ENCODE results near the gene VRK2.
"Not testable (repeated sequence)": the region's sequence is repeated elsewhere in the genome, so short reads cannot be mapped to it uniquely, and the experiment has no call there.

The VRK2 gene

GRCh38 chr2:58158481-58158880, 111.9 kb downstream of the VRK2 start:
- no peak for DNase-seq (ENCODE audit: low read depth)

- no peak for DNase-seq (ENCODE audit: low read depth)
These were observed 117.3 kb downstream of the VRK2 start for GRCh38 chr2:58163913-58164312.

GRCh38 chr2:58168130-58168529, 121.5 kb downstream of the VRK2 start:
- DNase-seq (ENCODE audit: low read depth) = not testable (repeated sequence)

- DNase-seq (ENCODE audit: low read depth) = not testable (repeated sequence)
These were observed 123.2 kb downstream of the VRK2 start for GRCh38 chr2:58169845-58170244.

GRCh38 chr2:58170334-58170933, 123.8 kb downstream of the VRK2 start:
- DNase-seq (ENCODE audit: low read depth) = not testable (repeated sequence)

GRCh38 chr2:58171831-58172230, 125.2 kb downstream of the VRK2 start:
- DNase-seq (ENCODE audit: low read depth) = not testable (repeated sequence)

- DNase-seq (ENCODE audit: low read depth) = not testable (repeated sequence)
These were observed 130.6 kb downstream of the VRK2 start for GRCh38 chr2:58177187-58177586.

- DNase-seq (ENCODE audit: low read depth) = not testable (repeated sequence)
These were observed 133.6 kb downstream of the VRK2 start for GRCh38 chr2:58180175-58180574.

- no peak for DNase-seq (ENCODE audit: low read depth)
These were observed 134.0 kb downstream of the VRK2 start for GRCh38 chr2:58180635-58181034.

- no peak for DNase-seq (ENCODE audit: low read depth)
These were observed 135.9 kb downstream of the VRK2 start for GRCh38 chr2:58182527-58182926.

GRCh38 chr2:58186501-58186900, 139.9 kb downstream of the VRK2 start:
- DNase-seq (ENCODE audit: low read depth) = no peak

GRCh38 chr2:58187022-58187421, 140.4 kb downstream of the VRK2 start:
- not testable (repeated sequence) for DNase-seq (ENCODE audit: low read depth)

- DNase-seq (ENCODE audit: low read depth) = no peak
These were observed 147.9 kb downstream of the VRK2 start for GRCh38 chr2:58194458-58194857.

- DNase-seq (ENCODE audit: low read depth) = no peak
These were observed 149.1 kb downstream of the VRK2 start for GRCh38 chr2:58195662-58196061.

GRCh38 chr2:58197894-58198293, 151.3 kb downstream of the VRK2 start:
- no peak for DNase-seq (ENCODE audit: low read depth)

- no peak for DNase-seq (ENCODE audit: low read depth)
These were observed 155.8 kb downstream of the VRK2 start for GRCh38 chr2:58202404-58202803.

- no peak for DNase-seq (ENCODE audit: low read depth)
These were observed 156.4 kb downstream of the VRK2 start for GRCh38 chr2:58203018-58203417.

GRCh38 chr2:58204195-58204959, 157.8 kb downstream of the VRK2 start:
- DNase-seq (ENCODE audit: low read depth) = no peak

- no peak for DNase-seq (ENCODE audit: low read depth)
These were observed 160.2 kb downstream of the VRK2 start for GRCh38 chr2:58206785-58207184.

GRCh38 chr2:58207189-58207588, 160.6 kb downstream of the VRK2 start:
- DNase-seq (ENCODE audit: low read depth) = no peak

Data from stimulated activated CD8-positive, alpha-beta memory T cell treated with anti-CD3 and anti-CD28 coated beads, Interleukin-12 subunit alpha, Interleukin-12 subunit beta, amount 100 ng/mL, for 1 hour (primary cell).